KOPT-K1 (cell line): ENCODE results near the gene SLX4IP.
"Not testable (repeated sequence)": the region's sequence is repeated elsewhere in the genome, so short reads cannot be mapped to it uniquely, and the experiment has no call there.

ENCODE experiments used
- H3K27ac ChIP-seq: fragments of 200-600 bp; sonication (generic); 2 replicates; pipeline ENCODE4 v1.5.1; 2016; ENCODE audit warnings: antibody characterized with exemption, mild to moderate bottlenecking, low read depth, low read length; ENCODE audit not compliant: poor library complexity, severe bottlenecking
- H3K36me3 ChIP-seq: fragments of 200-600 bp; sonication (generic); 2 replicates; pipeline ENCODE4 v1.5.1; 2017; ENCODE audit warnings: antibody characterized with exemption, mild to moderate bottlenecking, low read length, moderate library complexity; ENCODE audit not compliant: insufficient read depth
- H3K9me3 ChIP-seq: fragments of 200-600 bp; sonication (generic); 2 replicates; pipeline ENCODE4 v1.5.1; 2017; ENCODE audit warnings: antibody characterized with exemption, low read length, mild to moderate bottlenecking; ENCODE audit not compliant: insufficient read depth, poor library complexity, severe bottlenecking

SLX4IP gene

DNA sequence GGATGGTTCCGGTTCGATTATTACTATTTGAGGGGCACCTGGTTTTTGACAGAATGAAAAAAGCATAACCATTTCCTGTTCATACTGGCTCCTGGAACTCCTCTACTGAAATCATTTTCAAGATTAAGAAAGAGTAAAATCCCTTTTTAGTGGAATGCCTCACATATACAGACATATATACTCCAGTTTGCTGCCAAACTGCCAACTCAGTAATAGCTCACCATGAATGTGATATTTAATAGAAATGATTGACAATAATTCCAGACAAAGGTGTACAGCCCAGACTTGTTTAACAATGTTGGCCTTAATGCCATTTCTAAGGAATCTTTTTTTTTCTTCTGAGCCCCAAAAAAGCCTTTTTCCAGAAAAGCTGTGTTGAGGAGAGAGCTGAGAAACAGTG lies 145.6 kb downstream of the SLX4IP start:
- no peak overlapping the region for H3K27ac ChIP-seq
- no peaks in the 10 kb centered on the region for H3K9me3 ChIP-seq
- H3K36me3 ChIP-seq = no peaks in the 10 kb centered on the region

DNA sequence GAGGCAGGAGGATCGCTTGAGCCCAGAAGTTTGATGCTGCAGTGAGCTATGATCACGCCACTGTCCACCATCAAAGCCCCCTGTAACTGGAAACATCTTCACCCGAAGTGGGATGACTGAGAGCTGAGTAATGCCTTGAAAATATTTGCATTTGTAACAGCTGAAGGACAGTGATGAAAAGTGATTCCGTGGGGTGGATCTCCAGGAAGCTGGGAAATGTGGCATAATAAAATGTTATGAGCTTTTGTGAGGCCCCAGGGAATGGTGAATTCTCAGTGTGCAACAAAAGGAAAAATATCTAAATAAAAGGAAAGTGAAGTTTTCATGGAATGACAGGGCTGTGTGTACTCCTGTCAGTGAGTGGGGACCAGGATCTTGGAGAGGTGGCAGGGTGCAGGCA lies 146.7 kb downstream of the SLX4IP start:
- Histone ChIP-seq H3K9me3 (no peaks in the 10 kb centered on the region), H3K27ac (no peak overlapping the region), H3K36me3 (no peaks in the 10 kb centered on the region)

DNA sequence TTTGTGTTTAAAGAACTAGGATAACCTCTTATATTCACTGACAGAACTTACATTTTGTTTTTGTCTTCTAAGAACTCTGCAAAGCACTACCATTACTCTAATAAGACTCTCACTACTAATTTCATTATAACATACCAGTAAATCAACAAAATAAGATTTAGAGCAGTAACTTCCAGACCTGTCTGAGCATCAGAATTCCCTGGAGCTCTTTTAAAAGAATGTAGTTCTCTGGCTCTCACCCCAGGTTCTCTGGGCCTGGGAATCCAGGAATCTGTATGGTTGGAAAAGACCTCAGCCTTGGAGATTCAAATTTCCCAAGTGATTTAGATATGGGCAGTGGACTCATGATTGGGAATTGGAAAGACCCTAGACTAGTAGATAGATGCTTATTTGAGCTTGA lies 149.3 kb downstream of the SLX4IP start:
- Histone ChIP-seq H3K9me3 (no peaks in the 10 kb centered on the region), H3K36me3 (no peaks in the 10 kb centered on the region), H3K27ac (no peak overlapping the region)

DNA sequence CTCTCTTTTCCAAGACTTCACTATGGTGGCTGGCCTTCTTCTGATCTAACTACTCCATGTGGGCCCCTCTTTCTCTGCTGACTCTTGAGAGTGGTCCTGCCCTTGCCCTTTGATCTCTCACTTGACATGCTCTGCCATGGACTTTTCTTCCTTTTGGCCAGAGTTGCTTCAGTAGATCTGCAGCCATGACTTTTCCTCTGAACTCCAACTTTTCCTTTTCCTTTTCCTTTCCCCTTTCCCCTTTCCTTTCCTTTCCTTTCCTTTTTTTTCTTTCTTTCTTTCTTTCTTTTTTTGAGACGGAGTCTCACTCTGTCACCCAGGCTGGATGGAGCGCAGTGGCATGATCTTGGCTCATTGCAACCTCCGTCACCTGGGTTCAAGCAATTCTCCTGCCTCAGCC lies 150.2 kb downstream of the SLX4IP start:
- H3K36me3 ChIP-seq = no peaks in the 10 kb centered on the region
- no peak overlapping the region for H3K27ac ChIP-seq
- no peaks in the 10 kb centered on the region for H3K9me3 ChIP-seq

DNA sequence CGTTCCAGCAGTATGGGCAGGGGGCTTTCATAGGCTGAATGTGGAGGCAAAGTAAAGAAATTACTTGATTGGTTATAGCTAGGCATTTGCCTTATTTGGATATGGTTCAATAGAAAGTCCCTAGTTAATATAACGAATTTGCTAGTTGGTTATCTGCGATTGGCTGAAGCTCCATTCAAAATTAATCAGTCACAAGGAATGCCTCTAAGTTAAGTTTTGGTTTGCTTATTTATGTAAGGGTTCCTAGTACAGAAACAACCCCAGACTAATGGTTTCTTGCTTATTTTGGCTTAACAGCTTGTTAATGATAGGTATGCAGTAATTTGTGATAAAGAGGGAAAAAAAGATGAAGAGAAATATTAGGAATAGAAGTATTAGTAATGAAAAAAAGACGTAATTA lies 151.2 kb downstream of the SLX4IP start:
- Histone ChIP-seq H3K27ac (no peak overlapping the region), H3K9me3 (no peaks in the 10 kb centered on the region), H3K36me3 (no peaks in the 10 kb centered on the region)

DNA sequence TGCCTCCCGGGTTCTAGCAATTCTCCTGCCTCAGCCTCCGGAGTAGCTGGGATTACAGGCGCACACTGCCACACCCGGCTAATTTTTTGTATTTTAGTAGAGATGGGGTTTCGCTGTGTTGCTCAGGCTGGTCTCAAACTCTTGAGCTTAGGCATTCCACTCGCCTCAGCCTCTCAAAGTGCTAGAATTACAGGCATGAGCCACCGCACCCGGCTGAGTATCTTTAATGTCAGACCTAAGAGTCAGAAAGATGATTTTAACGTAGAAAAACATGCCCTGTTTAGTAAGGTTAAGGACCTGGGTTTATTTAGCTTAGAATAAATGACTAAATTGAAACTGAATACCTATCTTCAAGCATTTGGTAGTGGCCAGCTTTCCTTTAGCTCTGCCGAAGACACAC lies 155.3 kb downstream of the SLX4IP start:
- not testable (repeated sequence) for H3K36me3 ChIP-seq, H3K27ac ChIP-seq

DNA sequence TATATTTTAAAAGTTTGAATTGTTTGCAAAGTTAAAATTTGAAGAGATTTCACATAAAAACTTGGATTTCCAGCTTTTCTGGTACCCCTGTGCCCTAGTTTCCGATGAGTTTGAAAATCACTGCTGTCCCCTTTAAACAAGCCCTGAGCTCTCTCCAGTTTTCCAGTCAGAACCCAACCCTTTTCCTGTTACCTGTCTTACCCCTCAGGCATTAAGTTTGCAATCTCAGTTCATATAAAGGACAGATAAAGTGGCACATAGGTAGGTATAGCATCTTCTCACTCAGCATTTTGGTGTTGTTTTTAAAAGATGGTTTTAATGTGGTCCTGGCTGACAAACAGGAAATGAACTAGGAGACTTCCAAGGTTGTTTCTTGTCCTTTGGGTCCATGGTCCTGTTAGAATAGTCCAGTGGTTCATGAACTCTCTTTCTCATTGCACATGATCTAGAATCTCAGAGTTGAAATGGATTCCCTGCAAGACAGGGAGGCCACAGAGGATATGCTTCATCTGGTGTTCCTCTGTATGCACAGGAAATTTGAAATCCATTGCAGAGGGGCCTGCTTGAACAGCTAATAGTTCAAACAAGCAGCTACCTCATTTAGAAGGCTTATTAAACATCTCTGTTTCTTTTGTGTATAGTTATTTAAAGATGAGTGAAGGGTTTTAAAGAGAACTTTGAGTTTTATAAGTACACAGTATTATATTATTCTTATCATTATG lies 156.0 kb downstream of the SLX4IP start:
- Histone ChIP-seq H3K36me3 (no peaks in the 10 kb centered on the region), H3K27ac (no peak overlapping the region), H3K9me3 (no peaks in the 10 kb centered on the region)

More for the DNA sequence above, 155.3 kb downstream of the SLX4IP start:
- not testable (repeated sequence) for H3K9me3 ChIP-seq

DNA sequence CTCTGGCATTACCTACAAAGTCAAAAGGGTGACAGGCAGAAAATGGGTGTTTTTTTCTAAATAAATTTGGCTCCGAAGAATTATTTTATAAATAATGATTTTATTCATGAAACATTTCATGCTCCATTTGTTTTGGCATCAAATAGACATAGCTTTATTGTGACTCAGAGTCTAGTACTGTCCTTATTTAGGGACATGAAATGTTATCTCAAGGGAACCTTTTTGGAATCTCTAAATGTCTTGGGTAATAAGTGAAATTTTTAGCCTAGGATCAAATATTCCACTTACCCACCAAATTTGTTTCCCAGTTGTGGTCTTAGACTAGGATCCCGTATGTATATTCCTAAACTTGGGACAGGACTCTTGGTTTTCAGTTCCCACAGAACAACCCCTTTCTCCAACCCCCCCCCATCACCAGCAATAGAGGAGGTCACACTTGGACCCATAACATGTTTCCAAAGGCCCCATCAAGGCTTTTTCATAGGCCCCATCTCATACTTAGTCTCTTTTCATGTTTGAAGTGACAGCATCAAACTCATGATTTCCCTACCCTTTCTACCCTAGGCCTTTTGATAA lies 156.9 kb downstream of the SLX4IP start:
- Histone ChIP-seq H3K27ac (no peak overlapping the region), H3K36me3 (no peaks in the 10 kb centered on the region), H3K9me3 (no peaks in the 10 kb centered on the region)

DNA sequence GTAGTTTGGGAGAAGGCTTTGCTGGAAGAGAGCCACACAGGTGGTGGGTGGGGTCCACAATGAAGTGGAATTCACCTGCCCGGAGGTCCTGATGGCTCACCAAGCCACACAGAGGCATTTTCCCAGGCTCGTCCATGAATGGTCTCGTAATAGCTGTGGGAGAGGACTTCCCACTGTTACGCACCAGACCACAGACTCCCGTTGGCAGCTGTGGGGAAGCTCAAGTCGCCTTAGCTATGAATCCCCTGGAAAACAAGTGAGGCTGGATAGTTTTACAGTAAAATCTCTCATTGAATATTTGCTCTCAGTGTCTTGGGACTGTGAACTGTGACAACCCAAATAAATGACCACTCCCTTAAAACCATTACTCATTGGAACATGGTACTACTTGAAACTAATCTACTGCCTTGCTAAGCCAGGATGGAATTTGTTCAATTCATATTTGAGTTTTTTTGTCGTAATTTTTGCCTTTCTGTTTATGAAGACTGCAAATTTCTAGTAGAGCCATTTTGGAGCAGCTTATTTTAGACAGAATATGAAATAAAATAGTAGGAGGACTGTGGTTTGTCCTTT lies 159.3 kb downstream of the SLX4IP start:
- Histone ChIP-seq H3K9me3 (no peaks in the 10 kb centered on the region), H3K27ac (no peak overlapping the region), H3K36me3 (peaks cover 7% of the 10 kb centered on the region; the same call in 1 of the 2 replicates)

DNA sequence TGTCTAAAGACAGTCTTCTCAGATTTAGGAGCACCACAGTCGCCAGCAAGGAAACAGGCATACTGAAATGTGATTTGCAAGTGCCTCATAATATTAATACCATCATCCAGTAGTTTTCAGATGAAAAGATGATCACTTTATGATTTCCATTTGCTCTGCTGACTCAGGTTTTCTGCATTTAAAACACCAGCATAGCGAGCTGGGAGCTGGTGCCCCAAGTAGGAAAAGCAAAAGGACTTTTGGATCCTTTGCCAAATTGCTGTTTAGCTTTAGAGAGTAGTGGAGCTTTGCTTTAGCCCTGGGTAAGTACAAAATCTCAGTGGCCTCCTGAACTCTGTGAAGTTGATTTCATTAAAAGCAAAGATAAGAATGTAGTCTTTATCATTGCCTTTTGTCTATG lies 160.2 kb downstream of the SLX4IP start:
- H3K9me3 ChIP-seq = no peaks in the 10 kb centered on the region
- H3K36me3 ChIP-seq = peaks cover 7% of the 10 kb centered on the region; the same call in 1 of the 2 replicates
- no peak overlapping the region for H3K27ac ChIP-seq

DNA sequence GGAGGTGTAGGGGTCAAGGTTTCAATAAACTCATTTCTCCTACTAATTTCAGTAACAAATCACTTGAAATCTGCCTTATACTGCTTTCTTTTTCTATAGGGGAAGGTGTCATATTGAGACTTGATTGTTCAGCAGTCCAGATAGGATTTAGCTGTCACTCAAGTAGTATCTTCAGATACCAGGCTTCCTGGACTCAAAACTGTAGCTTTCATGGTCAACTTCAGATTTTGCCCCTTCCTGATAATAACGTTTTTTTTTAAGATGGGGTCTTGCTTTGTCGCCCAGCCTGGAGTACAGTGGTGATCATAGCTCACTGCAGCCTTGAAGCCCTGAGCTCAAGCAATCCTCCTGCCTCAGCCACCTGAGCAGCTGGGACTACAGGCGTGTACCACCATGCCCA lies 160.9 kb downstream of the SLX4IP start:
- peaks cover 7% of the 10 kb centered on the region; the same call in 1 of the 2 replicates for H3K36me3 ChIP-seq
- H3K9me3 ChIP-seq = no peaks in the 10 kb centered on the region
- H3K27ac ChIP-seq = no peak overlapping the region

DNA sequence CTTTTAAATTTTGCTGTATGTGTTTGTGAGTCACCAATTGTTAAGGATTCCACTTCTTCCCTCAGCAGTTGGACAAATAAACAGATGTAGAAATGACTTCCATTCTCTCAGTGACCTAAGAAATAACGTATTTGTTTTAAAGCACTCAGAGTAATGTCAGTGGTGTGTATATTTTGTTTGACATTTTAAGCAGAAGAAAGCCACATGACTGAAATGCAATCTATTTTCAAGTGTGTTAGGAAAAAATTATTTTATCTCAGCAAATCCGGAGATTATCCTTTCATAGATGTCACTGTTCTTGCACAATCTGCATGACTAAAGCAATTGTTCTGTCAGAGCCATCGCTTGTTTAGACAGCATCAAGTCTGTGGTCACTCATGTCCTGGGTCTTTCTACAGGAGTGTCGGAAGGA lies 161.6 kb downstream of the SLX4IP start:
- peaks cover 9% of the 10 kb centered on the region; the same call in 1 of the 2 replicates for H3K36me3 ChIP-seq
- no peak overlapping the region for H3K27ac ChIP-seq
- no peaks in the 10 kb centered on the region for H3K9me3 ChIP-seq

DNA sequence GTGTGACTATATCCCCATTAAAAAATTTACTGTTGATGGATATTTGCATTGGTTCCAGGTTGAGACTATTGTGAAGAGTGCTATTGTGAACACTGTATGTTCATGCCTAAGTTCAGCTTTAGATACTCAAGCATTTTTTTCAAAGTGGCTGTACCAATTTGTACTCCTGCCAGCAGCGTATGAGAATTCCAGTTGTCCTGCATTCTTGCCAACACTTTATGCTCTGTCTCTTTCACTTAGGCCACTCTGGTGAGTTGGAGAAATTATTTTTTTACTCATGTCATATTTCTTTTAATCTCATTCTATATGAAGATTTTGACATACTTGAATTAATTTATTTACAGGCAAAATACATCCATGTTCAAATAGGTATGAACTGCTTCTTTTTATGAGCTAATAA lies 162.5 kb downstream of the SLX4IP start:
- H3K27ac ChIP-seq = no peak overlapping the region
- H3K9me3 ChIP-seq = no peaks in the 10 kb centered on the region
- peaks cover 16% of the 10 kb centered on the region; the same call in 1 of the 2 replicates for H3K36me3 ChIP-seq

DNA sequence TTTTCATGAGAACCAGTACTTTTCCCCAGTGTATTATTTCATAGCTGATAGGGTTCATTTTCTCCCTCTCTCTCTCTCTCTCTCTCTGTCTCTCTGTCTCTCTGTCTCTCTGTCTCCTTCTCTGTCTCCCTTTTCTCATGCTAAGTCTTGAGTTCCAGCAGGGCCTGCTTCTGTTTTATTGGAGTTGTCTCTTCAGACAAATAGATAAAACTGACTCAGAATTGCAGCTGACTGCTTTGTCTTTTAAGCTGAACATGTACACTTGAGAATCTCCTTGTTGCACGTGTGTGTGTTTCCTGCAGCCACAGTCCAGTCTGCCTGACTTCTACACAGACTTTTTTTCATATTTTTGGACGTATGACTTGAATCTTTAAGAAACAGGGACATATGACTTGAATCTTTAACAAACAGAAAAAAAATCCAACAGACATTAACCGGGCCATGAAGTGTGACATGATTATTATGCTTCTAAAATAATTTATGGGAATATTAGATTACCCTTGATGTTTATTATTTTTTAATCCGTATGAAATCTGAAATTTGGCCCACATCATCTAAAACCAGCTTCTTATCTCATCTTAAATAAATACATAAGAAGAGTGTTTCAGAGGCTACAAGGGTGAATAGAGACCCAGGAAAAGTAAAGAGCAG lies 167.2 kb downstream of the SLX4IP start:
- no peak overlapping the region for H3K27ac ChIP-seq
- no peaks in the 10 kb centered on the region for H3K9me3 ChIP-seq
- H3K36me3 ChIP-seq = peaks cover 29% of the 10 kb centered on the region

DNA sequence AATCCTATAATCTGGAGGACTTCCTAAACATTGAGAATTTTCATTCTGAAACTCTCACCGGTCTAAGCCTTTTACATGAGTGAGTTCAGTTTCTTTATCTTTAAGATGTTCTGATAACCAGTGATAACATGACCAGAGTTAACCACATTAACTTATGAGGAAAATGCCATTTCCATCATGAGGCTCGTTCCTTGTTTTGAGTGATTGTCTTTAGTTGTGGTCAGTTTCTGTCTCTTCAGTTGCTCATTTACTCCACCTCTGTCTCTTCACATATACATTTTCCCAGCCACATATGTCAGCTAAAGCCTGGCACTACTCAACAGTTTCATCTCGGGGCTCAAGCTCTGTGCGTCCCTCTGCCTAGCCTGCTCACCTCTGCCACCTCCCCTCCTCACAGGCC lies 168.3 kb downstream of the SLX4IP start:
- Histone ChIP-seq H3K9me3 (no peaks in the 10 kb centered on the region), H3K36me3 (peaks cover 29% of the 10 kb centered on the region), H3K27ac (no peak overlapping the region)
